HCT116 (cell line): ENCODE measurements around the gene WT1. TPM values are rescaled to one million over a fixed set of nuclear protein-coding genes. Genes with fewer than 3 reads are reported as not detected.

Experiments used
- ATAC-seq: fragments of 200-7000 bp; cut with Tn5 transposase; 2 replicates; pipeline ENCODE4 v1.9.1; 2020; ENCODE audit warnings: mild to moderate bottlenecking, moderate library complexity
- BruUV-seq: library from RNA; stranded (reverse); fragments of 400-500 nt; replicated peaks from 2 replicates; lab custom pipeline; 2021; lab: Mats Ljungman, UMichigan
- CTCF ChIA-PET: fragments of 300-600 bp; sonication (Branson Sonifier 250); formaldehyde crosslinking; loops from one replicate; lab custom pipeline; 2021; ENCODE audit warnings: antibody characterized with exemption; lab: Charles Lee
- POLR2A ChIA-PET: fragments of 300-600, 350-600 bp; sonication (Branson Sonifier 250); formaldehyde crosslinking; loops from one replicate; lab custom pipeline; 2021; ENCODE audit warnings: antibody characterized with exemption; lab: Charles Lee
- RAD21 ChIA-PET, 2 experiments: fragments of 300-600 bp; sonication (Branson Sonifier 250); formaldehyde crosslinking; loops; one replicate each; lab custom pipeline; 2023; ENCODE audit warnings: low total read pairs in 2 of 2; ENCODE audit not compliant: uncharacterized antibody in 2 of 2, unreplicated experiment in 2 of 2, low non-redundant PET in 1 of 2; lab: Charles Lee
- DNase-seq: peaks from one replicate; pipeline ENCODE4 v3.0.0-alpha.2; 2010; ENCODE audit warnings: low read depth, low spot score
- H2AFZ ChIP-seq: fragments of 200-600 bp; shearing (Covaris generic), sonication (generic); 2 replicates; pipeline ENCODE4 v1.6.1; 2017; ENCODE audit warnings: low read depth, mixed run types, mixed read lengths, antibody characterized with exemption, low read length; ENCODE audit not compliant: poor library complexity, severe bottlenecking
- H3K27ac ChIP-seq: 2 replicates; pipeline ENCODE4 v1.5.1; 2012; ENCODE audit warnings: low read depth, low read length
- H3K27me3 ChIP-seq: fragments of 200-600 bp; sonication (generic); 2 replicates; pipeline ENCODE4 v1.6.1; 2016; ENCODE audit warnings: mixed run types, low read length, mixed read lengths; ENCODE audit not compliant: insufficient read depth
- H3K36me3 ChIP-seq, 2 experiments: fragments of 200-500 bp in 1 of 2; fragments of 200-600 bp in 1 of 2; sonication (Bioruptor generic) in 1 of 2; sonication (generic) in 1 of 2; 2 replicates each; pipeline versions ENCODE4 v1.5.1 to v1.6.1; 2014 to 2016; ENCODE audit warnings: low read length in 2 of 2, inconsistent platforms in 1 of 2, mixed read lengths in 1 of 2, mixed run types in 1 of 2; ENCODE audit not compliant: insufficient read depth in 2 of 2, control insufficient read depth in 1 of 2
- H3K4me1 ChIP-seq, 2 experiments: fragments of 200-600 bp in 1 of 2; sonication (generic) in 1 of 2; 2 replicates each; pipeline versions ENCODE4 v1.5.1 to v1.6.1; 2012 to 2017; ENCODE audit warnings: low read length in 2 of 2, inconsistent platforms in 1 of 2, mild to moderate bottlenecking in 1 of 2, mixed read lengths in 1 of 2, mixed run types in 1 of 2, moderate library complexity in 1 of 2; ENCODE audit not compliant: insufficient read depth in 2 of 2, control insufficient read depth in 1 of 2
- H3K4me2 ChIP-seq: fragments of 200-600 bp; sonication (generic); 2 replicates; pipeline ENCODE4 v1.6.1; 2017; ENCODE audit warnings: mixed run types, low read length, mixed read lengths
- H3K4me3 ChIP-seq, 2 experiments: fragments of 200-600 bp in 1 of 2; sonication (generic) in 1 of 2; replicated peaks in 1 of 2; 2 replicates each; pipeline ENCODE4 v1.5.1; 2011 to 2016; ENCODE audit warnings: low read length in 2 of 2, control low read depth in 1 of 2, low read depth in 1 of 2, mild to moderate bottlenecking in 1 of 2, mixed read lengths in 1 of 2, mixed run types in 1 of 2
- H3K79me2 ChIP-seq: fragments of 200-600 bp; sonication (generic); 2 replicates; pipeline ENCODE4 v1.6.1; 2017; ENCODE audit warnings: mild to moderate bottlenecking, mixed run types, low read length, moderate library complexity, mixed read lengths; ENCODE audit not compliant: insufficient read depth
- H3K9ac ChIP-seq: fragments of 200-600 bp; sonication (generic); 2 replicates; pipeline ENCODE4 v1.6.1; 2016; ENCODE audit warnings: low read length, mixed read lengths
- H3K9me2 ChIP-seq: fragments of 200-600 bp; sonication (generic), shearing (Covaris generic); 2 replicates; pipeline ENCODE4 v1.6.1; 2017; ENCODE audit warnings: mixed run types, mild to moderate bottlenecking, moderate library complexity; ENCODE audit not compliant: insufficient read depth
- H3K9me3 ChIP-seq, 2 experiments: fragments of 200-500 bp in 1 of 2; fragments of 200-600 bp in 1 of 2; sonication (Bioruptor generic) in 1 of 2; sonication (generic) in 1 of 2; 2 replicates each; pipeline ENCODE4 v1.6.1; 2014 to 2017; ENCODE audit warnings: low read length in 2 of 2, mixed read lengths in 2 of 2, inconsistent platforms in 1 of 2, low read depth in 1 of 2, mild to moderate bottlenecking in 1 of 2, mixed run types in 1 of 2, moderate library complexity in 1 of 2; ENCODE audit not compliant: control insufficient read depth in 1 of 2, insufficient read depth in 1 of 2
- H4K20me1 ChIP-seq: fragments of 200-600 bp; sonication (generic), shearing (Covaris generic); 2 replicates; pipeline ENCODE4 v1.6.1; 2017; ENCODE audit warnings: mixed run types, mild to moderate bottlenecking, moderate library complexity; ENCODE audit not compliant: insufficient read depth
- ATF3 ChIP-seq: IDR thresholded peaks from 2 replicates; pipeline ENCODE4 v1.6.1; 2012
- CEBPB ChIP-seq: IDR thresholded peaks from 2 replicates; pipeline ENCODE4 v1.6.1; 2012; ENCODE audit warnings: low read depth
- CTCF ChIP-seq, 3 experiments: fragments of 200-600 bp in 1 of 3; sonication (generic) in 1 of 3; IDR thresholded peaks in 2 of 3; conservative IDR thresholded peaks in 1 of 3; 2 replicates each; pipeline ENCODE4 v1.5.1; 2012 to 2017; ENCODE audit warnings: low read depth in 2 of 3, low read length in 2 of 3, antibody characterized with exemption in 1 of 3, borderline replicate concordance in 1 of 3, control low read depth in 1 of 3, mild to moderate bottlenecking in 1 of 3, mixed read lengths in 1 of 3, mixed run types in 1 of 3, moderate library complexity in 1 of 3; ENCODE audit not compliant: insufficient read depth in 1 of 3
- EGR1 ChIP-seq: IDR thresholded peaks from 2 replicates; pipeline ENCODE4 v1.6.1; 2012; ENCODE audit warnings: low read depth
- EZH2 ChIP-seq: fragments of 200-600 bp; sonication (generic); IDR thresholded peaks from 2 replicates; pipeline ENCODE4 v1.6.1; 2017; ENCODE audit warnings: antibody characterized with exemption, mixed run types
- POLR2A ChIP-seq: IDR thresholded peaks from 2 replicates; pipeline ENCODE4 v1.7.0; 2011; ENCODE audit warnings: borderline replicate concordance; ENCODE audit not compliant: insufficient read depth, insufficient read length; ENCODE audit errors: extremely low read depth
- REST ChIP-seq: IDR thresholded peaks from 2 replicates; pipeline ENCODE4 v1.6.1; 2012; ENCODE audit warnings: low read depth
- SIN3A ChIP-seq: IDR thresholded peaks from 2 replicates; pipeline ENCODE4 v1.6.1; 2012; ENCODE audit warnings: low read depth
- TCF7L2 ChIP-seq: IDR thresholded peaks from 2 replicates; pipeline ENCODE4 v1.7.0; 2011; ENCODE audit warnings: borderline replicate concordance, inconsistent platforms; ENCODE audit not compliant: insufficient read depth, insufficient read length; ENCODE audit errors: extremely low read depth
- ZNF274 ChIP-seq: fragments of 200-500 bp; sonication (Bioruptor generic); IDR thresholded peaks from 2 replicates; pipeline ENCODE4 v1.6.1; 2014; ENCODE audit warnings: mild to moderate bottlenecking, low read depth, low read length, inconsistent platforms
- intact Hi-C: fragments of 100-400 bp; cut with micrococcal nuclease; formaldehyde crosslinking; loops from 2 replicates; pipeline ENCODE4 v1.10.0; 2022
- total RNA-seq: library from RNA; stranded (reverse); gene quantifications from one replicate; pipeline ENCODE4 v1.2.1, GENCODE V29; 2021; ENCODE audit not compliant: unreplicated experiment

Gene WT1
- total RNA-seq, 1 experiment from 2014 or later = 0.07 TPM

- Histone ChIP-seq H3K9me2 (no peaks in the 10 kb centered on the region), H3K79me2 (no peaks in the 10 kb centered on the region), H3K27ac (no peak overlapping the region), H3K27me3 (peaks cover 48% of the 10 kb centered on the region), H3K36me3 (no peaks in the 10 kb centered on the region), H3K4me1 (no peaks in the 10 kb centered on the region), H2AFZ (no peak overlapping the region), H3K9me3 (no peaks in the 10 kb centered on the region), H3K4me2 (no peak overlapping the region), H3K9ac (no peak overlapping the region), H3K4me3 (no peak overlapping the region), H4K20me1 (no peaks in the 10 kb centered on the region)
- RAD21 ChIA-PET = no interaction called here
- BruUV-seq = no TSS peak
- CTCF ChIA-PET = no interaction called here
- DNase-seq (no peak), ATAC-seq (no peak)
- intact Hi-C loops = no loop called here
- TF ChIP-seq CEBPB (no peak), EGR1 (no peak), ATF3 (no peak), EZH2 (no peak), REST (no peak), POLR2A (no peak), CTCF (IDR thresholded peaks at IDR 0.05 in 2 of 3, conservative IDR thresholded peaks at IDR 0.05 in 1 of 3; ENCODE audit: borderline replicate concordance in 1 of 3, insufficient read depth in 1 of 3, low read depth in 2 of 3, low read length in 2 of 3) (no peak), SIN3A (no peak), TCF7L2 (no peak), ZNF274 (no peak)
- POLR2A ChIA-PET = no interaction called here
Observed at GRCh38 chr11:32444186-32444585, 8.8 kb upstream of the WT1 start.
